GM21825 (cell line): ENCODE data around the gene PTRHD1.

Experiments used
- ATAC-seq: cut with Tn5 transposase; IDR thresholded peaks from one replicate; pipeline ENCODE4 v1.9.1; 2021; ENCODE audit warnings: mild to moderate bottlenecking, moderate library complexity; ENCODE audit not compliant: unreplicated experiment

Gene PTRHD1

DNA sequence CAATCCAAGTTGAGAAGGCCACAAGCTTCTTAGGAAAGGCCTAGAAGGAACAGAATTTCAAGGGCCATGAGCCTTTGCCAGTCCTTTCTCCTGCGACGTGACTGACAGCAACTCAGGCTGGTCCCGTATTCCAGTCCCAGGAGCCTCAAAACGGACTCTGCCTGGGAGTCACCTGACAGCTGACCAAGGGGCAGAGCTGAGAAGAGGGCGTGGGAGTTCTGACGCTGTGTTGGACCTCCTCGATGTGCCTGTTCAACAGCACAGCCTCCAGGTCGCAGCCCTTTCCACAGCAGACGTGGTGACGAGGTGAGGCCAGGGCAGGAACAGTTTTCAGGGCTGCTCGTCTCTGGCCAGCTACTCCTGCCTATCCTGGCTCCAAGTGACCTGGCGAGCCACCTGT is 37.6 kb upstream of the PTRHD1 start:
- ATAC-seq = no peak

DNA sequence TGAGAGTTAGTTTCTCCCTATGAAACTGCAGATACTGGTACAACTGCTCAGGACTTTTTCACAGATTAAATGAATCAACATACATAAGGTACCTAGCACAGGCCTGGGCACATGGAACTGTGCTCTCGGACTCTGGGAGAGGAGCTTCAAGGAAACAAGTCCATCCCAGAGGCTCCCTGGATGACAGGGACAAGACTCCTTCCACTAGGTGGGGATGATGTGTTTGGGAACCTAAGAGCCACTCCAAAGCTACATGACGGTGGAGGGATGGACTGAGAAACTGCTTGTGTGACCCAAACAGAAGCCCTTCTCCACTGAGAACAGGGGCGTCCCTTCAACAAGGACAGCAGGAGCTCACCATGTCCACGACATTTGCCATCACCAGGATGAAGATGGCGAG is 37.2 kb upstream of the PTRHD1 start:
- no peak for ATAC-seq

DNA sequence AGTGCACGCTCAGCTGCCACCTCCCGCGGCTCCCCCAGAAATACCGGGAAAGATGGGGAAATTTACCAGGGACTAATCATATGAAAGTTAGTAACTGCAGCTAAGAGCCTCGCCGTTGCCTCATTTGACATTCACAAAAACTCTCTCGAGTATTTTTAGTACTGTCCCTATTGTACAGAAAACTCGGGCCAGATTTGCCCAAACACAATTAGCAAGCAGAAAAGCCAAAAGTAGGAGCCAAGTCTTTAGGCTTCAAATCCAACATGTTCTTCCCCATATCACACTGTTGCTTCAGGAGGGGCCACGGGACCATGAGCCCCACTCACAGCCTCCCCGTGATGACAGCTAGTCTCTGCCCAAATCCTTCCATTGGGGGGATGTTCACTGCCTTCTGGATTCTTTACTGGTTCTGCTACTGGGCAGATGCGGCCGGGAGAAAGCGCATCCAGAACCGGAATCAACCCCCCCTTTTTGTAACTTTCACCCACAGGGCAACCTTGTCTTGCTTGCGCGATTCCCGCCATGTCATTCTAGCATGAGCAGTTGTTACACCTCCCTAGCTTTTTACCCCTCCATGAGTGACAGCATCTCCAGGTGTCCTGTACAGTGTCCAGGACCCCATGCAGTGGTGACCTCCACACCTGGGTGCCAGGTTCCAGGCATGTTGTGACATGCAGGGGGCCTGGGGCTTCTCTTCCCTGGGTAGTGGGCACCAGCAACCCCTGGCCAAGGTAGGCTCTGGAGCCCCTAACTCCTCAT is 35.2 kb upstream of the PTRHD1 start:
- ATAC-seq = no peak

DNA sequence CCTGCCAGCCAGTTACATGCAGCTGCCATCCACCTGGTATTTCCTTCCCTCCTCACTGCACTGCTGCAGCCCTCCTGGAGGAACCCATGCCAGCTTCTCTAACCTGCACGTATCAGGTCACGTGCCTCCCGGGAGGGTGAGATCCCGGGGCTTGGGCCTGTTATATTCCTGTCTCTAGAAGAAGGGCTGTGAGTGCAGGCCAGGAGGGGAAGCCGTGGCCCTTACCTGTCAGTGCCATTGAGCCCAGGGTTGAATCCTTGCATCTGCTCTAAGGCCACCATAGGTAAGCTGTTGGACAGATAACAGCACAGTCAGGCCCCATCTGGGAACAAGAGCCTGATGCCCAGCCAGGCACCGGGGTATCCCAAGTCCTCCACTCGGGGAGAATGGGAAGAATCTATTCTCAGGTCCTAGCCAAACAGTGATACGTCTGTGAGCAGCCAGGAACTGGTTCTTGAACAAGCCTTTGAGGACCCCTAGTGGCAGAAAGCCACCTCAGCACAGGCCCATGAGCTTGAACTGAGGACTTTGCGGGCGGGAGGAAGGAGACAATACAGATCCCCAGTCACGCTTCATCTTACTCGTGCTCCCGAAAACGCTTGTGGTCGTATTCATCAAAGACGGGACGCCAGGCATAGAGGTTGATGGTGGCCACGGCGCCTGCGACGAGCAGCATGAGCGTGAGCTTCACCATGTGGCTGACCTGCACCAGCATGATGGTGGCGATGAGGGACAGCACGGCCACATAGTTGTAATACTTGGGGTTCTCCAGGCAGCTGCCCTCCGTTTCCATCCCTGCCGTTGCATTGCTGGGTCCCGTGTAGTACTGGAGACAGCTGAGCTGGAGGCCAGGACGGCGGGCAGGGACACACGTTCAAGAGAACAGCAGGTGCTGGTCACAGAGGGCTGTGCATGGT is 34.4 kb upstream of the PTRHD1 start:
- peak; percentile 80 for ATAC-seq

GRCh38 chr2:24826773-24827145 is 33.6 kb upstream of the PTRHD1 start:
- ATAC-seq = no peak

DNA sequence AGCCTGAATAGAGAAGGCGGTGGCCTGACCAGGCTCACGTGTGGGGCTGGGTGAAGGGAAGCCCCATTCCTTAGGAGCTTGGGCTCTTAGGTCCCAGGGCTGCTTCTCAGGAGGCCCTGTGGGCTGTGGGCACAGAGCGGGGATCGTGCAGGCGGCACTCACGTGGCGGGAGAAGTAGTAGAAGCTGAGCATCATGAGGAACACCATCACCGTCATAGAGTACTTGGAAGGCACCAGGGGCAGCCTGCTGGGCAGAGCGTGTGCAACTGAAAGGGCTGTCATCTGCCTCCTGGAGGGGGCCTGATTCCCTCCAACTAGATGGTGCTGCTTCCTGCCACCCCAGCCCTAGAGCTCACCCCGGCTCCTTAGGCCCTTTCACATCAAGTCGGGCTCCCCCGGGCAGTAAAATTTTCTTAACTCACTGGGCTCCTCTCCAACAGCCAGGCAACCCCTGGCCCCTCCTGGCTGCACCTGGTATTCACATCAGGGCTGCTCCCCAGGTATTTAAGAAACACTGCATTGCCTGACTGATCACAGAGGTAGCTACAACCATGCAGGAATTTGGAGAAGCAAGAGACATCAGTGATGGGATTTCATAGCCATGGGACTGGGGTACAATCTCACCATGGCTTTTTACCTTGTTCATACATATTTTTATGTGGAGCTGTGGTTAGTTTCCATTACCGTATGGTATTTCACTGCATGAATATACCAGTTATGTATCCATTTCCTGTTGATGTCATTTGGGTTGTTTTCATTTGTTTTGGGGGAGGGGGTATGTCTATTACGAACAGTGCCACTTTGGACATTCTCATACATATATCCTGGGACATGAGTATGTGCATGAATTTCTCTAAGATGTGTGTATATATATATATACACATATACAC is 32.9 kb upstream of the PTRHD1 start:
- ATAC-seq = no peak

DNA sequence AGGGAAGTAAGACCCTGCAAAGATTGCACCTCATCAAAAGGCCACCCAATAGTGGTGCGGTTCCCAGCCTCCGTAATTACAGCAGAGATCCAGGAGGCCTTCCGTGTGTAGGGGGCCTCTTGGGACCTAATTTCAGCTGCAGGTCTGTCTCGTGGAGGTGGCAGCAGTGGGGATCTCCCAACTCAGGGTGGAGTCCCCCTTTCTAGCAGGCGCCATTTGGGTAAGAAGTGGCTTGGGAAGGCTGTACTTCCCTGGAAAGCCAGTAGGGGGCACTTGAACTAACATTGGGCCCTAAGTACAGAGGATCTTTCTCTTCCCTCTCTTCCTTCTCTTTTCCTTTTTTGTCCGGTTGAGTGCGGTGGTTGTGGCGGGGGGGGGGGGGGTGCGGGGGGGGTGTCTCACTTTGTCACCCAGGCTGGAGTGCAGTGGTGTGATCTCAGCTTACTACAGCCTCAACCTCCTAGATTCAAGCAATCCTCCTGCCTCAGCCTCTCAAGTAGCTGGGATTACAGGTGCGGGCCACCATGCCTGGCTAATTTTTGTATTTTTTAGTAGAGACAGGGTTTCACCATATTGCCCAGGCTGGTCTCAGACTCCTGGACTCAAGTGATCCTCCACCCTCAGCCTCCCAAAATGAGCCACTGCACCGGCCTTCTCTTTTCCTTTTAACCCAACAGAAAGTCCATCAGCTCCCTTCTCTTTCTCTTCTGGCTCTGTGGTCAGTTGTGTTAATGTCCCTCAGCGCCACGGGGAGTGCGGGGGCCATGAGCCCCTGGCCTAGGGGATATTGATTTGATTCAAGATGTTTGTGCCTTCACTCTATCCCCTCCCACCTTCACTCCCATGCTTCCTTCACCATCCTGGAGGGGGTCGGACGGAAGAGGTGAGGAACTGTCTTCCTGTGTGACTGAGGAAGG is 32.0 kb upstream of the PTRHD1 start:
- ATAC-seq = no peak

- ATAC-seq = no peak
Observed at GRCh38 chr2:24824071-24824588, 30.9 kb upstream of the PTRHD1 start.

- no peak for ATAC-seq
Observed at GRCh38 chr2:24822049-24822706, 29.0 kb upstream of the PTRHD1 start.

GRCh38 chr2:24821433-24821891 is 28.3 kb upstream of the PTRHD1 start:
- ATAC-seq = no peak

- no peak for ATAC-seq
Observed at GRCh38 chr2:24820598-24821432, 27.6 kb upstream of the PTRHD1 start.

DNA sequence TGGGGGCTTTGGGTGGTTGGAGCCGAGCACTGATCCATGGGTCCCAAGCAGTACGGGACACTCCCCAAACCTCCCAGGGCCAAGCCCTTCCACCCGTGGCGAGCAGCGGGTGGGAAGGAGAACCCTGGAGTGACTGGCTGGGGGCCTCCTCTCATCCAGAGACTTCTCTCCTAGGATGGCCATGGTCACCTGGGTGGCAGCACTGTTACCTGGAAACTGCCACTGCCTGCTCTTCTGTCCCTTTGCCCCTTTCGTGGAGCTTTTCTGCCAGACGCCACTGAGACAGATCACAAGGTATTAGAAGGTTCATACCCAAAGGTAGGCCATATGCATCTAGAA is 27.0 kb upstream of the PTRHD1 start:
- ATAC-seq = no peak

DNA sequence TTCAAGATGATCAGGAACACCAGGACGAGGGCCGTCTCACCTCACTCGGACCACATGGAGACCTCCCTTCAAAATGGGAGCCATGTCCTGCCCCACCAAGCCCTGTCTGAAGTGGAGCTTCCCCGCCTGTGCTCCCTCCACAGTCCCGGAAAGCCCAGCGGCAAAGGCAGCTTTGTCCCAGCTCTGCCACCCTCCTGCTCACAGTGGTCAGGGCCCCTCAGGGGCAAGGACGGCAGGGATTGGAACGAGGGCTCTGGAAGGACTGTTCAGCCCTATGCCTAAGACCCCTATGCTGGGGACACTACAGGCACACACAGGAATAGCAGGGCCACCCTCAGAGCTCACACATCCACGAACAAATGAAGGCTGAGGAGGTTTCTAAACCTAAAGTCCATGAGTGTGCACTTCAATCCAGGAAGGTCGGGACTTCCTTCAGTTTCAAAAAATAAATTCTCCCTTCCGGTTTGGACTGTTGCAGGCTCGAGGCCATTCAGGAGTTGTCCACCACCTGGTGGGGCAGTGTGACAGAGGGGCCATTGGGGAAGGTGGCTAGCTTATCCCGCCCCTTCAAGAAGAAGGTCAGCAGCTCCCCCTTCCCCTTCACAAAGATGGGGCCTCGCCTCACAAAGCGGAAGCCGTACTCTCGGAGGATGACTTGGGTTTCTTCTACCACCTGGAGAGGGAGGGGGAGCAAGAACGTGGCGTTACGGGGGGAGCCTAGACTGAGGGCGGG is 26.4 kb upstream of the PTRHD1 start:
- ATAC-seq = no peak

GRCh38 chr2:24818721-24819167 is 25.6 kb upstream of the PTRHD1 start:
- no peak for ATAC-seq

DNA sequence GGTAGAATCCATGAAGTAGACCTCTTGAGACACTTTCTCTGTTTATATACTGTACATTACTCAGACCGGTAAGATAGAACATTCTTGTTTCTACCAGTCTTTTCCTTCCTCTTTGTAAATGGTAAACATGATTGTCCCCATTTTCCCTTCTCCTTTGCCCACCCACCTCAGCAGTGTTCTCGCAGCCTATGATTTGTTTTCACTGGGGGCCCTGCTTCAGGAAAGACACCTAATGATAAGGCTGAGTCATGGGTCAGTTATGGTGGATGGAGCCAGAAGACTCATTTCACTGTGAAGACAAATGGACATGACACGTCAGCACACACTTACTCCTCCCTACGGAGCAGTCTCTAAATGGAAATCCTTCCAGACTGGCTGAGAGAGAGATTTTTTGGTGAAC is 23.7 kb upstream of the PTRHD1 start:
- ATAC-seq = no peak

GRCh38 chr2:24816404-24816803 is 23.2 kb upstream of the PTRHD1 start:
- no peak for ATAC-seq

DNA sequence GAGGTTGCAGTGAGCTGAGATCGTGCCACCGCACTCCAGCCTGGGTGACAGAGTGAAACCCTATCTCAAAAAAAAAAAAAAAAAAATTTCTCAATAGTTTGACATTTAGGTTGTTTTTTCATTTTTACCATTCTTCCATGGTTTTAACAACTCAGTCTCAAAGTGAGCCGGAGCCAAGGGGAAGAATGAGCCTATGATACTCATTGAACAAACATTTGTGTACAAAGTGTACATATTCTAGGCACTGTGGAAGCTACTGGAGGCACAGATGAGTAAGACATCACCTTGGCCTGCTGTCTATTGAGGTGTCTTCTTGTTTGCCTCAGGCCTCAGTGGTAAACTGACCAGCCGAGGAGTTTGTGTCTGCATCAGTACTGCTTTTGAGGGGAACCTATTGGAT is 22.0 kb upstream of the PTRHD1 start:
- no peak for ATAC-seq

GRCh38 chr2:24814516-24814915 is 21.3 kb upstream of the PTRHD1 start:
- ATAC-seq = no peak
